Endothelial cell of umbilical vein (primary cell): ENCODE results near the gene RND3. TPM values are rescaled to one million over a fixed set of nuclear protein-coding genes. Genes with fewer than 3 reads are reported as not detected.

ENCODE experiments used
- BruUV-seq: library from RNA; stranded (reverse); fragments of 400-500 nt; replicated peaks from 2 replicates; lab custom pipeline; 2021; lab: Mats Ljungman, UMichigan
- CTCF ChIA-PET: fragments of 300-600, 350-600 bp; sonication (Branson Sonifier 250); formaldehyde crosslinking; loops from one replicate; lab custom pipeline; 2021; ENCODE audit warnings: antibody characterized with exemption, inconsistent platforms; lab: Charles Lee
- POLR2A ChIA-PET: fragments of 300-600, 350-600 bp; sonication (Branson Sonifier 250); formaldehyde crosslinking; loops from one replicate; lab custom pipeline; 2021; ENCODE audit warnings: antibody characterized with exemption, inconsistent platforms; lab: Charles Lee
- DNase-seq: peaks from one replicate; pipeline ENCODE4 v3.0.0-alpha.2; 2011; ENCODE audit warnings: low read depth, low spot score
- FAIRE-seq: peaks from 2 replicates; lab custom pipeline; 2011; peaks lifted over from hg19 to GRCh38; lab: Jason Lieb, UNC
- H2AFZ ChIP-seq: 2 replicates; pipeline ENCODE4 v1.6.0; 2012; ENCODE audit warnings: low read depth, low read length, control low read depth, inconsistent platforms
- H3K27ac ChIP-seq: 2 replicates; pipeline ENCODE4 v1.5.1; 2011; ENCODE audit warnings: low read depth, mild to moderate bottlenecking, control low read depth, low read length, moderate library complexity; ENCODE audit not compliant: insufficient read depth
- H3K27me3 ChIP-seq, 2 experiments: 2 replicates each; pipeline versions ENCODE4 v1.6.0 to v1.6.1; 2011; ENCODE audit warnings: low read length in 2 of 2, mixed read lengths in 1 of 2; ENCODE audit not compliant: control insufficient read depth in 2 of 2, insufficient read depth in 2 of 2
- H3K36me3 ChIP-seq, 2 experiments: 2 replicates in 1 of 2; 3 replicates in 1 of 2; pipeline ENCODE4 v1.5.1; 2011; ENCODE audit warnings: low read length in 2 of 2, mild to moderate bottlenecking in 1 of 2, moderate library complexity in 1 of 2; ENCODE audit not compliant: control insufficient read depth in 2 of 2, insufficient read depth in 2 of 2; ENCODE audit errors: extremely low read depth in 1 of 2
- H3K4me1 ChIP-seq: 3 replicates; pipeline ENCODE4 v1.5.1; 2011; ENCODE audit warnings: mild to moderate bottlenecking, low read length; ENCODE audit not compliant: control insufficient read depth, insufficient read depth; ENCODE audit errors: extremely low read depth
- H3K4me2 ChIP-seq: 2 replicates; pipeline ENCODE4 v1.6.1; 2011; ENCODE audit warnings: low read length, control low read depth, mixed read lengths; ENCODE audit not compliant: insufficient read depth
- H3K4me3 ChIP-seq, 3 experiments: fragments of 200-600 bp in 1 of 3; sonication (generic), shearing (Covaris generic) in 1 of 3; replicated peaks in 1 of 3; 2 replicates each; pipeline ENCODE4 v1.5.1; 2011 to 2016; ENCODE audit warnings: control low read depth in 3 of 3, low read length in 3 of 3, mild to moderate bottlenecking in 2 of 3, inconsistent platforms in 1 of 3, low read depth in 1 of 3, moderate library complexity in 1 of 3; ENCODE audit not compliant: insufficient read depth in 1 of 3
- H3K79me2 ChIP-seq: 2 replicates; pipeline ENCODE4 v1.6.0; 2012; ENCODE audit warnings: low read length, inconsistent platforms; ENCODE audit not compliant: control insufficient read depth, insufficient read depth
- H3K9ac ChIP-seq: replicated peaks from 2 replicates; pipeline ENCODE3; 2011; ENCODE audit warnings: low read length, control low read depth; ENCODE audit not compliant: insufficient read depth; ENCODE audit errors: extremely low read depth
- H3K9me1 ChIP-seq: replicated peaks from 3 replicates; pipeline ENCODE4 v1.6.0; 2011; ENCODE audit warnings: mild to moderate bottlenecking, low read length; ENCODE audit not compliant: control insufficient read depth, insufficient read depth; ENCODE audit errors: extremely low read depth
- H3K9me3 ChIP-seq: replicated peaks from 2 replicates; pipeline ENCODE4 v1.5.1; 2012; ENCODE audit warnings: low read length, inconsistent platforms; ENCODE audit not compliant: control insufficient read depth, insufficient read depth
- H4K20me1 ChIP-seq: replicated peaks from 2 replicates; pipeline ENCODE3; 2011; ENCODE audit warnings: mild to moderate bottlenecking, low read length; ENCODE audit not compliant: control insufficient read depth, insufficient read depth; ENCODE audit errors: extremely low read depth
- CTCF ChIP-seq, 2 donors: IDR thresholded peaks; 1 replicate in 1 of 2; 2 replicates in 1 of 2; pipeline ENCODE4 v1.5.1; 2011; ENCODE audit warnings: low read length in 2 of 2, mild to moderate bottlenecking in 2 of 2, moderate library complexity in 2 of 2, control low read depth in 1 of 2, inconsistent platforms in 1 of 2, low read depth in 1 of 2; ENCODE audit not compliant: insufficient read depth in 1 of 2; ENCODE audit errors: extremely low read depth in 1 of 2
- EZH2 ChIP-seq: IDR thresholded peaks from 2 replicates; pipeline ENCODE4 v1.6.1; 2012; ENCODE audit warnings: borderline replicate concordance, low read depth, mild to moderate bottlenecking, moderate library complexity, low read length, inconsistent platforms; ENCODE audit not compliant: severe bottlenecking
- FOS ChIP-seq: IDR thresholded peaks from 2 replicates; pipeline ENCODE4 v1.6.1; 2011; ENCODE audit warnings: mild to moderate bottlenecking, low read length, moderate library complexity, borderline replicate concordance; ENCODE audit not compliant: insufficient read depth
- GATA2 ChIP-seq: IDR thresholded peaks from 2 replicates; pipeline ENCODE4 v1.7.0; 2011; ENCODE audit warnings: low read depth, mild to moderate bottlenecking, moderate library complexity, mixed read lengths, low read length; ENCODE audit not compliant: insufficient read length, insufficient read depth
- JUN ChIP-seq: IDR thresholded peaks from 2 replicates; pipeline ENCODE4 v1.6.1; 2011; ENCODE audit warnings: borderline replicate concordance, low read depth; ENCODE audit not compliant: insufficient read length, insufficient read depth
- MAX ChIP-seq: IDR thresholded peaks from 2 replicates; pipeline ENCODE4 v1.6.1; 2011; ENCODE audit not compliant: insufficient read depth, insufficient read length
- MYC ChIP-seq: IDR thresholded peaks from one replicate; pipeline ENCODE4 v1.6.1; 2011; ENCODE audit warnings: mild to moderate bottlenecking, low read depth, low read length
- POLR2A ChIP-seq: IDR thresholded peaks from 2 replicates; pipeline ENCODE4 v1.6.1; 2012; ENCODE audit warnings: low read depth, mild to moderate bottlenecking, control low read depth, low read length
- POLR2AphosphoS5 ChIP-seq: IDR thresholded peaks from 2 replicates; pipeline ENCODE4 v1.6.1; 2012; ENCODE audit warnings: low read depth, mild to moderate bottlenecking, control low read depth, low read length, moderate library complexity; ENCODE audit not compliant: insufficient read depth
- dilution Hi-C: fragments of 300-500 bp; cut with MboI; formaldehyde crosslinking; loops from one replicate; pipeline ENCODE4 v1.15.0; 2019; ENCODE audit warnings: low sequenced_read_pairs; ENCODE audit not compliant: extremely low pct_ligation_motif_present
- intact Hi-C: fragments of 100-400 bp; cut with micrococcal nuclease; formaldehyde crosslinking; loops from one replicate; pipeline ENCODE4 v1.10.0; 2022
- polyA plus RNA-seq, 4 experiments: library from polyadenylated mRNA; depleted of rRNA in 3 of 4; stranded (reverse) in 3 of 4; unstranded in 1 of 4; fragments of >200 nt; gene quantifications; 2 replicates each; pipeline versions ENCODE4 v1.2.1 to v1.2.3, GENCODE V29; 2011 to 2012; ENCODE audit warnings: missing spikeins in 1 of 4
- total RNA-seq: library from RNA; stranded (reverse); gene quantifications from 2 replicates; pipeline ENCODE4 v1.2.3, GENCODE V29; 2021

Gene RND3
- total and polyA plus RNA-seq, 2 donors (not counting 3 experiments of a cell fraction or from before 2014, with no cell fraction given): 53.3 to 158 TPM

GRCh38 chr2:150508497-150509137 lies 21.1 kb upstream of the RND3 start:
- Histone ChIP-seq H3K9me1 (no peaks in the 10 kb centered on the region), H3K9me3 (no peaks in the 10 kb centered on the region), H4K20me1 (no peaks in the 10 kb centered on the region), H3K4me2 (no peak overlapping the region), H3K36me3 (no peaks in the 10 kb centered on the region), H3K9ac (no peak overlapping the region), H3K79me2 (no peaks in the 10 kb centered on the region), H3K4me1 (no peaks in the 10 kb centered on the region), H2AFZ (no peak overlapping the region), H3K27me3 (no peaks in the 10 kb centered on the region), H3K4me3 (no peak overlapping the region), H3K27ac (no peak overlapping the region)
- no peak for DNase-seq
- ChIA-PET POLR2A (no interaction called here), CTCF (no interaction called here)
- TF ChIP-seq MYC (no peak), JUN (no peak), CTCF (IDR thresholded peaks at IDR 0.05; ENCODE audit: extremely low read depth in 1 of 2, insufficient read depth in 1 of 2, low read depth in 1 of 2, low read length in 2 of 2) (no peak)
- FAIRE-seq: no peak
- no TSS peak for BruUV-seq
- dilution Hi-C loops (no loop called here), intact Hi-C loops (no loop called here)

- no peaks in the 10 kb centered on the region for H3K4me1 ChIP-seq
- dilution Hi-C loops: no loop called here
- H3K4me3 ChIP-seq: no peak overlapping the region
- H4K20me1 ChIP-seq: no peaks in the 10 kb centered on the region
- POLR2A ChIA-PET: no interaction called here
- no peaks in the 10 kb centered on the region for H3K9me3 ChIP-seq
- DNase-seq (no peak), FAIRE-seq (no peak)
- intact Hi-C loops: no loop called here
- no peak overlapping the region for H3K27ac ChIP-seq
- no peaks in the 10 kb centered on the region for H3K79me2 ChIP-seq
- H3K36me3 ChIP-seq: no peaks in the 10 kb centered on the region
- no peak overlapping the region for H3K9ac ChIP-seq
- TF ChIP-seq JUN: no peak
- TF ChIP-seq MAX: no peak
- TF ChIP-seq POLR2AphosphoS5: no peak
- TF ChIP-seq FOS: no peak
- TF ChIP-seq EZH2: no peak
- no peak for TF ChIP-seq MYC
- no peak for TF ChIP-seq GATA2
- TF ChIP-seq POLR2A: no peak
- no peak for TF ChIP-seq CTCF (IDR thresholded peaks at IDR 0.05; ENCODE audit: extremely low read depth in 1 of 2, insufficient read depth in 1 of 2, low read depth in 1 of 2, low read length in 2 of 2)
- no peaks in the 10 kb centered on the region for H3K27me3 ChIP-seq
- CTCF ChIA-PET: no interaction called here
- H2AFZ ChIP-seq: no peak overlapping the region
- H3K4me2 ChIP-seq: no peak overlapping the region
- BruUV-seq: no TSS peak
- no peaks in the 10 kb centered on the region for H3K9me1 ChIP-seq
These were observed 19.6 kb upstream of the RND3 start for GRCh38 chr2:150507071-150507470.
